ENCODE results near the gene PROX2.

DNA sequence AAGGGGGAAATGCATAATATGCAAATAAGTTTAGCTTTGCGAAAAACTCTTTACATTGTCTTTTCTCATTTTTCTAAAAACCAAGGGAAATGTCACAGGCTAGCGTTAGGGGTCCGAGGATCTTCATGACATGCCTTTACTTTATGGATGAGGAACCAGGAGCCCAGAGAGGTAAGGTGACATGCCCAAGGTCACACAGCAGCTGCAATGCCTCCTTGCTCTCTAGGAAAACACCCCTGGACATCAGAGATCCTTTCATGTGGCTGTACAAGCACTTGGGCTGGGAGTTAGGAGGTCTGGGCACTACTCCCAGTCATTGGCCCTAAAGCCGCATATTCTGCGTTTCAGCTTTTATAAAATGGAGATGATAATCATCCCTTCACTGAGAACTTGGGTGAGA lies 741 bp downstream of the PROX2 start:
- TF ChIP-seq EZH2phosphoT487 (IDR thresholded peaks at IDR 0.05; ENCODE audit: insufficient read depth, low read depth) (no peak), EZH2 (IDR thresholded peaks at IDR 0.05; ENCODE audit: insufficient read depth, poor library complexity, severe bottlenecking) (no peak)

Measured in GM23248 (cell line).